SK-N-SH (cell line): ENCODE results near the gene RRN3.

Source experiments
- CTCF ChIP-seq: fragments of 200-600 bp; sonication (generic); IDR thresholded peaks from 2 replicates; pipeline ENCODE4 v1.6.1; 2017; ENCODE audit warnings: antibody characterized with exemption, mild to moderate bottlenecking, moderate library complexity
- EP300 ChIP-seq, 2 experiments: IDR thresholded peaks; 2 replicates each; pipeline versions ENCODE4 v1.4.0 to v1.6.1; 2012; ENCODE audit warnings: borderline replicate concordance in 1 of 2, low read depth in 1 of 2, low read length in 1 of 2
- PBX3 ChIP-seq: IDR thresholded peaks from 2 replicates; pipeline ENCODE4; 2012
- POLR2AphosphoS5 ChIP-seq: IDR thresholded peaks from 2 replicates; pipeline ENCODE4 v1.6.1; 2012; ENCODE audit warnings: low read depth, low read length
- RAD21 ChIP-seq: IDR thresholded peaks from 2 replicates; pipeline ENCODE4 v1.6.1; 2012; ENCODE audit warnings: mild to moderate bottlenecking, low read length
- REST ChIP-seq: IDR thresholded peaks from 2 replicates; pipeline ENCODE4 v1.6.1; 2012; ENCODE audit warnings: mild to moderate bottlenecking, low read depth, low read length, moderate library complexity
- RFX5 ChIP-seq: IDR thresholded peaks from 2 replicates; pipeline ENCODE4 v1.6.1; 2012; ENCODE audit warnings: mild to moderate bottlenecking, improper control_type of control experiment, low read length
- TEAD4 ChIP-seq: IDR thresholded peaks from 2 replicates; pipeline ENCODE4 v1.4.0; 2012; ENCODE audit warnings: mild to moderate bottlenecking, borderline replicate concordance; ENCODE audit not compliant: insufficient read depth

GRCh38 chr16:15053904-15054303 lies 40.2 kb downstream of the RRN3 start:
- TF ChIP-seq RAD21 (no peak), TEAD4 (no peak), CTCF (no peak), PBX3 (no peak), POLR2AphosphoS5 (no peak), EP300 (IDR thresholded peaks at IDR 0.05; ENCODE audit: borderline replicate concordance in 1 of 2, low read depth in 1 of 2, low read length in 1 of 2) (no peak), RFX5 (no peak), REST (no peak)
